HG03159 (cell line): ENCODE measurements around the gene S100A13.
"Not testable (repeated sequence)": the region's sequence is repeated elsewhere in the genome, so short reads cannot be mapped to it uniquely, and the experiment has no call there.

ENCODE experiments used
- ATAC-seq: cut with Tn5 transposase; IDR thresholded peaks from one replicate; pipeline ENCODE4 v1.9.1; 2021; ENCODE audit warnings: mild to moderate bottlenecking, moderate library complexity; ENCODE audit not compliant: unreplicated experiment

S100A13 gene

GRCh38 chr1:153608742-153609584 lies 18.3 kb downstream of the S100A13 start:
- no peak for ATAC-seq

GRCh38 chr1:153608089-153608682 lies 19.1 kb downstream of the S100A13 start:
- ATAC-seq: no peak

- no peak for ATAC-seq
These were observed 19.9 kb downstream of the S100A13 start for GRCh38 chr1:153607381-153607780.

GRCh38 chr1:153606194-153606593 lies 21.1 kb downstream of the S100A13 start:
- no peak for ATAC-seq

- ATAC-seq: no peak
These were observed 24.6 kb downstream of the S100A13 start for GRCh38 chr1:153602749-153603148.

- no peak for ATAC-seq
These were observed 27.5 kb downstream of the S100A13 start for GRCh38 chr1:153599847-153600246.

DNA sequence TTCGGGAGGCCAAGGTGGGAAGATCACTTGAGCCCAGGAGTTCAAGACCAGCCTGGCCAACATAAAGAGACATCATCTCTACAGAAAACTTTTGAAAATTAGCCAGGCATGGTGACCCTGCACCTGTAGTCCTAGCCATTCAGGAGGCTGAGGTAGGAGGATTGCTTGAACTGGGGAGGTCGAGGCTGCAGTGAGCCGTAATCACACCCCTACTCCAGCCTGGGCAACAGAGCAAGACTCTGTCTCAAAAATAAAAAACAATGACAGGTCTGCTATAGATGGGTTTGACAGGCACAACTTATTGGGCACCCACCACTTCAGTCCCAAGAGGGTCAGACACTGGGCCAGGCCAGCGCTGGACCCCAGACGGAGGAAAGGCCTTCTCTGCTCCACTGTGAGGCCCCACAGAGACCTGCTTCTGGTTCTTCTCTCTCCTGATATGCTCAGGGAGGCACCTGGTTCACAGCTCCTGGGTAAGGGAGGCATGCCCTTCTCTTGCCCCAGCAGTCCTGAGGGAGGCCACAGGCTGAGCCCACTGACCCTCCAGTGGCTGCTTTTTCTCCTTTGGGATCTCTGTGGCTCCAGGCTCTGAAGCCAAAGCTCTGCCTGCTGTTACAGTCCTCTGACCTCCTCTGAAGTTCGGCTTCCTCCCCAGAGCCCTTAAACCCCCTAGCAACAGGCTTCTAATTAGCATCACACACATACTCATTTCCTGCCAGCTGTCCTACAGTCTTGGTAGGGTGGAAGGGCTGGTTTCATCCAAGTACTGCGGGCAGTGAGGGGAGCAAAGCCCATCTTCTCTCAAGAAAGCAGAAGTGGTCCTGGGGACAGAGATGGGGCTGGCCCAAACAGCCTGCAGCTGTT lies 28.8 kb downstream of the S100A13 start:
- peak; percentile 97 for ATAC-seq

DNA sequence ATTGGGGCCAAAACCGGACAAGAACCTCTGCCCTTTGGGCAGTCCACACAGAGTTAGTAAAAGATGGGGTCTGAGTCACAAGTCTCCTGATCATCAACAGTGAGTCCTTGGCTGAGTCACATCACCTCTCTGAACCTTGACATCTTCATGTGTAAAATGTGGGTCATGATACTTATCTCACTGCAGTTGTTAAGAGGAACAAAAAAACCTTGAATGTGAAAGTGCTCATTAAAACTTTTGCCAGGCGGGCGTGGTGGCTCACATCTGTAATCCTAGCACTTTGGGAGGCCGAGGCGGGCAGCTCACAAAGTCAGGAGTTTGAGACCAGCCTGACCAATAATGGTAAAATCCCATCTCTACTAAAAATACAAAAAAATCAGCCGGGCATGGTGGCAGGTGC lies 30.1 kb downstream of the S100A13 start:
- ATAC-seq: no peak

DNA sequence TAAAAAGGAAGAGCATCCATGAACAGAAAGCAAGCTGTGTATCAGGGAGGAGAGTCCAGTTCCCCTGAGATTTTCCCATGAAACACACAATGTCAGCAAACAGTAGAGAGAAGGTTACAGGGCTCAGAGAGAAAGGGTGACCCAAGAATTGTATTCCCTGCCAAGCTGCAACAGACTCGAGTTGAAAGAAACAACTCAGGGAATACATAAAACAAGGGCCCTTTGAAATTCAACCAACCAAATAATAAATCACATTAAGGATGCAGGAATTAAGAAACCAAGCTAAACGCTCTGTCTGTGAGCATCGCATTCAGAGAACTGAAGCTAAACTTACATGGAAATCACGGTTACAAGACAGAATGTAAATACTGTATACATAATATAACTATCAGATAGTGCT lies 34.6 kb downstream of the S100A13 start:
- ATAC-seq: no peak

GRCh38 chr1:153588482-153588881 lies 38.8 kb downstream of the S100A13 start:
- no peak for ATAC-seq

DNA sequence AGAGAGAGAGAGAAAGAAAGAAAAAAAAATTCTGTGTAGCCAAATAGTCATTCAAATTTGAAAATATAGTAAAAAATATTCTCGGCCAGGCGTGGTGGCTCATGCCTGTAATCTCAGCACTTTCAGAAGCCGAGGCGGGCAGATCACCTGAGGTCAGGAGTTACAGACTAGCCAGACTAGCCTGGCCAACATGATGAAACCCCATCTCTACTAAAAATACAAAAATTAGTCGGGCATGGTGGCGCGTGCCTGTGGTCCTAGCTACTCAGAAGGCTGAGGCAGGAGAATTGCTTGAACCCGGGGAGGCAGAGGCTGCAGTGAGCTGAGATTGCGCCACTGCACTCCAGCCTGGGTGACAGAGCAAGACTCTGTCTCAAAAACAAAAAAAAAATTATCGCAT lies 39.3 kb downstream of the S100A13 start:
- not testable (repeated sequence) for ATAC-seq

- no peak for ATAC-seq
These were observed 40.0 kb downstream of the S100A13 start for GRCh38 chr1:153587314-153587713.

DNA sequence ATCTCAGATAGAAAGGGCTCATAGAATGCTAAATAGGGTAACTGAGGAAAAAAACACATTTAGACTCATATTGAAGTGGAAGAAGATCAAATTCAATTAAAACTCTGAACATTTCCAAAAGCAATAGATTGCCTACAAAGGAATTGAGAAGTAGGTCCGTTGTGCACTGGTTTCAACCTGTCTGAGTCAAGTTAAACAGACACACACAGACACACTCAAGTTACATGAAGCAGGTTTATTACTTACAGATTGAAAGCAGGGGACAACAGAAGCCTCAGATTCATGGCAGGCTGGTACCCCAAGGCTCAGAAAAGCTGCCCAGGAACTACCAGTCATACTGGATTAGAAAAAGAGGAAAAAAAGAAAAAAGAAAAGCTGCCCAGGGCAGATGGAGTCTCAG lies 41.0 kb downstream of the S100A13 start:
- no peak for ATAC-seq

DNA sequence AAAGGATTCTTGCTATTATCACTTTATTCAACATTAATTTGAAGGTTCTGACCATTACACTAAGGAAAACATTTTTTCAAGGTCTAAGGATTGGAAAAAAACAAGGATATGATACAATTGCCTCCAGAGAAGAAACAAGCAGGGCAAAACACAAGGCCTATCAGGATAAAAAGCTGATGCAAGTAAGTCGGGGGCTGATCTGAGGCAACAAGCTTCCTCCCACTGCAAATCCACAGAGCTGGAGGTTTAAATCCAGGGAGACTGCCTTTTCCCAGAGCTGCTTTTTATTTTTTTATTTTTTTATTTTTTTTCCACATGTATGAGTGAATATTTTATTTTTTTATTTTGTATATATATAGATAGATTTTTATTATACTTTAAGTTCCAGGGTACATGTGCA lies 42.3 kb downstream of the S100A13 start:
- no peak for ATAC-seq

GRCh38 chr1:153583976-153584375 lies 43.3 kb downstream of the S100A13 start:
- ATAC-seq: no peak

GRCh38 chr1:153583514-153583913 lies 43.8 kb downstream of the S100A13 start:
- ATAC-seq: not testable (repeated sequence)

DNA sequence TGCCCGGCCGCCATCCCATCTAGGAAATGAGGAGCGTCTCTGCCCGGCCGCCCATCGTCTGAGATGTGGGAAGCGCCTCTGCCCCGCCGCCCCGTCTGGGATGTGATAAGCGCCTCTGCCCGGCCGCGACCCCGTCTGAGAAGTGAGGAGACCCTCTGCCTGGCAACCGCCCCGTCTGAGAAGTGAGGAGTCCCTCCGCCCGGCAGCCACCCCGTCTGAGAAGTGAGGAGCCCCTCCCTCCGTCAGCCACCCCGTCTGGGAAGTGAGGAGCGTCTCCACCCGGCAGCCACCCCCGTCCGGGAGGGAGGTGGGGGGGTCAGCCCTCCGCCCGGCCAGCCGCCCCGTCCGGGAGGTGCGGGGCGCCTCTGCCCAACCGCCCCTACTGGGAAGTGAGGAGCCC lies 44.5 kb downstream of the S100A13 start:
- ATAC-seq: not testable (repeated sequence)

GRCh38 chr1:153578936-153579335 lies 48.4 kb downstream of the S100A13 start:
- ATAC-seq: no peak

DNA sequence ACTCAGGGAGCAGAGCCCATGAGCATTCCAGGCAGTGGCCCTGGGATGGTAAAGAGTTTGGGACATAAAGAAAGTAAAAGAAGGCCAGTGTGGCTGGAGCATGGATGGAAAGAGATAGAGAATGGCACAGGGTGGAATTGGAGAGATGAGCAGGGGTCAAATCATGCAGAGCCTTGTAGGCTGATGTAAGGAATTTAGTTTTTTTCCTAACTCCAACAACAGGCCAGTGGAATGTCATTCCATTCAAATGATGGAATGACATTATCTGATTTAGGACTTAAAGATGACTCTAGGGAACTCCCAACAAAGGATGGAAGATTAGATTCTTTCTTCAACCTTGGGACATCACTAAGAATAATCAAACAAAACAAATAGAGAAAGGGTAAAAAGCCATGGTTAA lies 48.8 kb downstream of the S100A13 start:
- ATAC-seq: no peak

GRCh38 chr1:153577624-153578051 lies 49.7 kb downstream of the S100A13 start:
- no peak for ATAC-seq

DNA sequence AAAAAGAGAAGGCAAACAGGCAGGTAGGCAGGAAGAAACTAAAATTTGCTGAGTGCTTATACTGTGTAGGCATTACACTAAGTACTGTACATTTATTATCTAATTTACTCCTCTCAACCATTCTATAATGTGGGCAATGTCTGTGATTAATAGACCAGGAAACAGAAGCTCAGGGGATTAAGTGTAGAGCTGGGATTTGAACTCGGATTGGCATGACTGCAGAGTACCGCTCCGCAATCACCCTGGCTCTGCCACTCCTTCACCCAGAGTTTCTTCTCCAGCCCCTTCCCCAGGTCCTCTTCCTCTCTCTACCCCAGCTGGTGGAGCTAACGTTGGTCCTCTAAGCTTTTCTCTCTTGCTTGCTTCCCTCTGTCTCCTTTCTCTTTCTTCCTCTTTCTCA lies 50.2 kb downstream of the S100A13 start:
- ATAC-seq: no peak
